SK-N-SH treated with all-trans-retinoic acid at 6 μM for 48 hours (cell line): Measurements from ENCODE around the gene GMPS.
"Not testable (repeated sequence)": the region's sequence is repeated elsewhere in the genome, so short reads cannot be mapped to it uniquely, and the experiment has no call there.

Experiments used
- ATAC-seq: fragments of 200-7000 bp; cut with Tn5 transposase; 3 replicates; pipeline ENCODE4 v1.9.1; 2020; ENCODE audit warnings: mild to moderate bottlenecking, moderate library complexity
- BACH2 ChIP-seq: fragments of 250-450 bp; sonication (Bioruptor Pico); IDR thresholded peaks from 2 replicates; pipeline ENCODE4 v1.9.0; 2021; ENCODE audit warnings: mild to moderate bottlenecking, borderline replicate concordance
- CSDC2 ChIP-seq: fragments of 250-450 bp; sonication (Bioruptor Pico); IDR thresholded peaks from 2 replicates; pipeline ENCODE4 v1.5.0; 2020; ENCODE audit warnings: mild to moderate bottlenecking, moderate library complexity
- ESRRG ChIP-seq: fragments of 250-450 bp; sonication (Bioruptor Pico); IDR thresholded peaks from 2 replicates; pipeline ENCODE4 v1.6.1; 2021; ENCODE audit warnings: mild to moderate bottlenecking
- GLIS3 ChIP-seq: fragments of 250-450 bp; sonication (Bioruptor Pico); IDR thresholded peaks from 2 replicates; pipeline ENCODE4 v1.5.0; 2020; ENCODE audit warnings: mild to moderate bottlenecking, moderate library complexity
- ISL1 ChIP-seq: fragments of 250-450 bp; sonication (Bioruptor Pico); IDR thresholded peaks from 2 replicates; pipeline ENCODE4 v2.1.2; 2022; ENCODE audit warnings: mild to moderate bottlenecking, moderate library complexity
- OSR1 ChIP-seq: fragments of 250-450 bp; sonication (Bioruptor Pico); IDR thresholded peaks from 2 replicates; pipeline ENCODE4 v1.8.0; 2022; ENCODE audit warnings: moderate library complexity, mild to moderate bottlenecking, inconsistent platforms
- PPARA ChIP-seq: fragments of 250-450 bp; sonication (Bioruptor Pico); IDR thresholded peaks from 2 replicates; pipeline ENCODE4 v1.5.0; 2020; ENCODE audit warnings: mild to moderate bottlenecking, borderline replicate concordance
- RARB ChIP-seq: fragments of 250-450 bp; sonication (Bioruptor Pico); IDR thresholded peaks from 2 replicates; pipeline ENCODE4 v1.8.0; 2021; ENCODE audit warnings: mild to moderate bottlenecking, moderate library complexity
- SNAI2 ChIP-seq: fragments of 250-450 bp; sonication (Bioruptor Pico); IDR thresholded peaks from 2 replicates; pipeline ENCODE4 v1.5.0; 2020; ENCODE audit warnings: mild to moderate bottlenecking, moderate library complexity
- TCF4 ChIP-seq: fragments of 250-450 bp; sonication (Bioruptor Pico); IDR thresholded peaks from 2 replicates; pipeline ENCODE4 v1.8.0; 2021; ENCODE audit warnings: mild to moderate bottlenecking, moderate library complexity, borderline replicate concordance
- TOX ChIP-seq: fragments of 250-450 bp; sonication (Bioruptor Pico); IDR thresholded peaks from 2 replicates; pipeline ENCODE4 v1.8.0; 2021; ENCODE audit warnings: mild to moderate bottlenecking, moderate library complexity, borderline replicate concordance
- ZC3H10 ChIP-seq: fragments of 250-450 bp; sonication (Bioruptor Pico); IDR thresholded peaks from 2 replicates; pipeline ENCODE4 v1.5.1; 2021; ENCODE audit warnings: mild to moderate bottlenecking, moderate library complexity
- ZFP3 ChIP-seq: fragments of 250-450 bp; sonication (Bioruptor Pico); IDR thresholded peaks from 2 replicates; pipeline ENCODE4 v1.5.0; 2020; ENCODE audit warnings: mild to moderate bottlenecking, moderate library complexity
- ZFP30 ChIP-seq: fragments of 450-650 bp; formaldehyde crosslinking; IDR thresholded peaks from 2 replicates; pipeline ENCODE4 v1.5.0; 2022; ENCODE audit warnings: mild to moderate bottlenecking, moderate library complexity
- ZNF70 ChIP-seq: fragments of 450-650 bp; formaldehyde crosslinking; IDR thresholded peaks from 2 replicates; pipeline ENCODE4 v1.5.0; 2020; ENCODE audit warnings: mild to moderate bottlenecking, moderate library complexity
- ZNF8 ChIP-seq: fragments of 450-650 bp; formaldehyde crosslinking; IDR thresholded peaks from 2 replicates; pipeline ENCODE4 v1.5.0; 2020; ENCODE audit warnings: mild to moderate bottlenecking, moderate library complexity
- TF ChIP-seq, protein P1 (sequence below): fragments of 250-450 bp; sonication (Bioruptor Pico); IDR thresholded peaks from 2 replicates; pipeline ENCODE4 v1.5.0; 2020; ENCODE audit warnings: mild to moderate bottlenecking, moderate library complexity
- TF ChIP-seq, protein P2 (sequence below): fragments of 250-450 bp; sonication (Bioruptor Pico); IDR thresholded peaks from 2 replicates; pipeline ENCODE4 v1.5.1; 2020; ENCODE audit warnings: low read depth, mild to moderate bottlenecking, moderate library complexity
- TF ChIP-seq, protein P3 (sequence below): fragments of 250-450 bp; sonication (Bioruptor Pico); IDR thresholded peaks from 2 replicates; pipeline ENCODE4 v1.8.0; 2020; ENCODE audit warnings: mild to moderate bottlenecking, moderate library complexity, borderline replicate concordance
- TF ChIP-seq, protein P4 (sequence below): fragments of 250-450 bp; sonication (Bioruptor Pico); IDR thresholded peaks from 2 replicates; pipeline ENCODE4 v1.5.1; 2021; ENCODE audit warnings: mild to moderate bottlenecking, moderate library complexity

Gene GMPS

DNA sequence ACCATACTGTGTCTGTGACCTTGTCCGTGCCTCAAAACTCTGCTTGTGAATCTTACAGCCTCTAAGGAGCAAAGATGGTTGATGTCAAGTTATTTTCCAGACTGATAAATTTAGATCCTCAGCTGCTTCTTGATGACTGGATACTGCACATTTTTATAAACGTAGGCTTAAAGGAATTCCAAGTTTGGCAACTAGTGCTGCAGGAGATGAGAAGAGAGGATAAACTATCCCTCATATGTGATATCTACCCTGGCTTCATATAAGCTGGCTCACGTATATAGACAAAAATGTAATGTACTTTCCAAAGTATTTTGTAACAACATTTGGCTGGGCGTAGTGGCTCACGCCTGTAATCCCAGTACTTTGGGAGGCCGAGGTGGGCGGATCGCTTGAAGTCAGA is 89.6 kb downstream of the GMPS start:
- ATAC-seq, result no peak
- TF ChIP-seq BACH2 (CRISPR knock-in tag), result no peak
- no peak for TF ChIP-seq ZNF8 (CRISPR knock-in tag)
- TF ChIP-seq, all 23 proteins: peak for 0

DNA sequence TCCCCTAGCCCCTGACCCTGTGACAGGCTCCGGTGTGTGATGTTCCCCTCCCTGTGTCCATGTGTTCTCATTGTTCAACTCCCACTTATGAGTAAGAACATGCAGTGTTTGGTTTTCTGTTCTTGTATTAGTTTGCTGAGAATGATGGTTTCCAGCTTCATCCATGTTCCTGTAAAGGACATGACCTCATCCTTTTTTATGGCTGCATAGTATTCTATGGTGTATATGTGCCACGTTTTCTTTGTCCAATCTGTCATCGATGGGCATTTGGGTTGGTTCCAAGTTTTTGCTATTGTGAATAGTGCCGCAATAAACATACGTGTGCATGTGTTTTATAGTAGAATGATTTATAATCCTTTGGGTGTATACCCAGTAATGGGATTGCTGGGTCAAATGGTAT is 90.6 kb downstream of the GMPS start:
- ATAC-seq, result not testable (repeated sequence)

DNA sequence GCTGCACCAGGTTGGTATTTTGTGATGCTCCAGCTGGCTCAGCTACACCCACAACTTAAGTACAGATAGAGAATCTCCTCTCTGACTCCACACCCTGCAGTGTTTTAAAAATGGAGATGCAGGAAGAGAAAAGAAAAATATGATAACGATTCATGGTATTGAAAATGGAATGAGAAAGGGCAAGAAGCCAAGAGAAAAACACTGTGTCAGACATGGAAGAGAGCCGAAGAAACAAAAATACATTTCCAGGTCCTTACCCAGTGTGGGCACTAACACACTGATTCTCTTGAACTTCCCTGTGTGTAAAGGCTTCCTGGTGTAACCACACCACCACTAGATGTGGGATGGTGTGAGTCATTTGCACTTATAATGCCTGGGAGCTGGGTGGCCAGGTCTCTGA is 93.1 kb downstream of the GMPS start:
- peak; percentile 46 for ATAC-seq
- TF ChIP-seq TCF4 (CRISPR knock-in tag) (no peak), ZFP30 (CRISPR knock-in tag) (no peak), GLIS3 (CRISPR knock-in tag) (no peak), RARB (CRISPR knock-in tag) (no peak), ISL1 (no peak), PPARA (CRISPR knock-in tag) (no peak), TOX (CRISPR knock-in tag) (no peak), ZFP3 (no peak), ZC3H10 (CRISPR knock-in tag) (no peak), OSR1 (CRISPR knock-in tag) (no peak), ZNF70 (no peak), ZNF8 (CRISPR knock-in tag) (no peak), ESRRG (CRISPR knock-in tag) (no peak), CSDC2 (CRISPR knock-in tag) (no peak), BACH2 (CRISPR knock-in tag) (no peak), SNAI2 (CRISPR knock-in tag) (no peak)
- TF ChIP-seq, protein P1, sequence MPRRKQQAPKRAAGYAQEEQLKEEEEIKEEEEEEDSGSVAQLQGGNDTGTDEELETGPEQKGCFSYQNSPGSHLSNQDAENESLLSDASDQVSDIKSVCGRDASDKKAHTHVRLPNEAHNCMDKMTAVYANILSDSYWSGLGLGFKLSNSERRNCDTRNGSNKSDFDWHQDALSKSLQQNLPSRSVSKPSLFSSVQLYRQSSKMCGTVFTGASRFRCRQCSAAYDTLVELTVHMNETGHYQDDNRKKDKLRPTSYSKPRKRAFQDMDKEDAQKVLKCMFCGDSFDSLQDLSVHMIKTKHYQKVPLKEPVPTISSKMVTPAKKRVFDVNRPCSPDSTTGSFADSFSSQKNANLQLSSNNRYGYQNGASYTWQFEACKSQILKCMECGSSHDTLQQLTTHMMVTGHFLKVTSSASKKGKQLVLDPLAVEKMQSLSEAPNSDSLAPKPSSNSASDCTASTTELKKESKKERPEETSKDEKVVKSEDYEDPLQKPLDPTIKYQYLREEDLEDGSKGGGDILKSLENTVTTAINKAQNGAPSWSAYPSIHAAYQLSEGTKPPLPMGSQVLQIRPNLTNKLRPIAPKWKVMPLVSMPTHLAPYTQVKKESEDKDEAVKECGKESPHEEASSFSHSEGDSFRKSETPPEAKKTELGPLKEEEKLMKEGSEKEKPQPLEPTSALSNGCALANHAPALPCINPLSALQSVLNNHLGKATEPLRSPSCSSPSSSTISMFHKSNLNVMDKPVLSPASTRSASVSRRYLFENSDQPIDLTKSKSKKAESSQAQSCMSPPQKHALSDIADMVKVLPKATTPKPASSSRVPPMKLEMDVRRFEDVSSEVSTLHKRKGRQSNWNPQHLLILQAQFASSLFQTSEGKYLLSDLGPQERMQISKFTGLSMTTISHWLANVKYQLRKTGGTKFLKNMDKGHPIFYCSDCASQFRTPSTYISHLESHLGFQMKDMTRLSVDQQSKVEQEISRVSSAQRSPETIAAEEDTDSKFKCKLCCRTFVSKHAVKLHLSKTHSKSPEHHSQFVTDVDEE (CRISPR knock-in tag), result no peak
- TF ChIP-seq, protein P2, sequence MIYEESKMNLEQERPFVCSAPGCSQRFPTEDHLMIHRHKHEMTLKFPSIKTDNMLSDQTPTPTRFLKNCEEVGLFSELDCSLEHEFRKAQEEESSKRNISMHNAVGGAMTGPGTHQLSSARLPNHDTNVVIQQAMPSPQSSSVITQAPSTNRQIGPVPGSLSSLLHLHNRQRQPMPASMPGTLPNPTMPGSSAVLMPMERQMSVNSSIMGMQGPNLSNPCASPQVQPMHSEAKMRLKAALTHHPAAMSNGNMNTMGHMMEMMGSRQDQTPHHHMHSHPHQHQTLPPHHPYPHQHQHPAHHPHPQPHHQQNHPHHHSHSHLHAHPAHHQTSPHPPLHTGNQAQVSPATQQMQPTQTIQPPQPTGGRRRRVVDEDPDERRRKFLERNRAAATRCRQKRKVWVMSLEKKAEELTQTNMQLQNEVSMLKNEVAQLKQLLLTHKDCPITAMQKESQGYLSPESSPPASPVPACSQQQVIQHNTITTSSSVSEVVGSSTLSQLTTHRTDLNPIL, result no peak
- TF ChIP-seq, protein P3, sequence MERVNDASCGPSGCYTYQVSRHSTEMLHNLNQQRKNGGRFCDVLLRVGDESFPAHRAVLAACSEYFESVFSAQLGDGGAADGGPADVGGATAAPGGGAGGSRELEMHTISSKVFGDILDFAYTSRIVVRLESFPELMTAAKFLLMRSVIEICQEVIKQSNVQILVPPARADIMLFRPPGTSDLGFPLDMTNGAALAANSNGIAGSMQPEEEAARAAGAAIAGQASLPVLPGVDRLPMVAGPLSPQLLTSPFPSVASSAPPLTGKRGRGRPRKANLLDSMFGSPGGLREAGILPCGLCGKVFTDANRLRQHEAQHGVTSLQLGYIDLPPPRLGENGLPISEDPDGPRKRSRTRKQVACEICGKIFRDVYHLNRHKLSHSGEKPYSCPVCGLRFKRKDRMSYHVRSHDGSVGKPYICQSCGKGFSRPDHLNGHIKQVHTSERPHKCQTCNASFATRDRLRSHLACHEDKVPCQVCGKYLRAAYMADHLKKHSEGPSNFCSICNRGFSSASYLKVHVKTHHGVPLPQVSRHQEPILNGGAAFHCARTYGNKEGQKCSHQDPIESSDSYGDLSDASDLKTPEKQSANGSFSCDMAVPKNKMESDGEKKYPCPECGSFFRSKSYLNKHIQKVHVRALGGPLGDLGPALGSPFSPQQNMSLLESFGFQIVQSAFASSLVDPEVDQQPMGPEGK (CRISPR knock-in tag), result no peak
- TF ChIP-seq, protein P4, sequence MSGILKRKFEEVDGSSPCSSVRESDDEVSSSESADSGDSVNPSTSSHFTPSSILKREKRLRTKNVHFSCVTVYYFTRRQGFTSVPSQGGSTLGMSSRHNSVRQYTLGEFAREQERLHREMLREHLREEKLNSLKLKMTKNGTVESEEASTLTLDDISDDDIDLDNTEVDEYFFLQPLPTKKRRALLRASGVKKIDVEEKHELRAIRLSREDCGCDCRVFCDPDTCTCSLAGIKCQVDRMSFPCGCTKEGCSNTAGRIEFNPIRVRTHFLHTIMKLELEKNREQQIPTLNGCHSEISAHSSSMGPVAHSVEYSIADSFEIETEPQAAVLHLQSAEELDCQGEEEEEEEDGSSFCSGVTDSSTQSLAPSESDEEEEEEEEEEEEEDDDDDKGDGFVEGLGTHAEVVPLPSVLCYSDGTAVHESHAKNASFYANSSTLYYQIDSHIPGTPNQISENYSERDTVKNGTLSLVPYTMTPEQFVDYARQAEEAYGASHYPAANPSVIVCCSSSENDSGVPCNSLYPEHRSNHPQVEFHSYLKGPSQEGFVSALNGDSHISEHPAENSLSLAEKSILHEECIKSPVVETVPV, result no peak

DNA sequence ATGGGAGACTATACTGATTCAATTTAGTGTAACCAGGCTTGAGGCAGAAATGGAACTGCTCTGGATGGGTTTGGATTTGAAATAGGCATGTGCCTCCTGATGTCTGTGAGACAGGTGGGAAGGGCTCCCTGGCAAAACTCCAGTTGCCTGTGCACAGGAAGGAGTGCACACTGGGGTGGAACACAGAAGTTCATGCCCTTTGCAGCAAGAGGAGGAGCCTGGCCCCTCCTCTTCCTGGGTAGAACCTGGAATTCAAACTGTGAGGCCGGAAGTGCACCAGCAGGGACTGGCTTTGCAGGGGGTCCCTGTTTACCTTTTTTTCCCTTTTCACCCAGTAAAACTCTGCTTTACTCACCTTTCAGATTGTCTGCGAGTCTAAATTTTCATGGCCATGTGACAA is 99.9 kb downstream of the GMPS start:
- TF ChIP-seq, protein P4, result no peak
- no peak for TF ChIP-seq PPARA (CRISPR knock-in tag)
- no peak for ATAC-seq
